Measurements from ENCODE around the gene CHRNA1. TPM values are rescaled to one million over a fixed set of nuclear protein-coding genes. Genes with fewer than 3 reads are reported as not detected.

CHRNA1 gene
- polyA plus RNA-seq (2011; rRNA removed): 0.20 TPM in 1 of 2 replicates, not detected in the other
- 0.15 TPM in 1 of 2 replicates, not detected in the other for polyA minus RNA-seq (2011; rRNA and poly(A)+ RNA removed)

DNA sequence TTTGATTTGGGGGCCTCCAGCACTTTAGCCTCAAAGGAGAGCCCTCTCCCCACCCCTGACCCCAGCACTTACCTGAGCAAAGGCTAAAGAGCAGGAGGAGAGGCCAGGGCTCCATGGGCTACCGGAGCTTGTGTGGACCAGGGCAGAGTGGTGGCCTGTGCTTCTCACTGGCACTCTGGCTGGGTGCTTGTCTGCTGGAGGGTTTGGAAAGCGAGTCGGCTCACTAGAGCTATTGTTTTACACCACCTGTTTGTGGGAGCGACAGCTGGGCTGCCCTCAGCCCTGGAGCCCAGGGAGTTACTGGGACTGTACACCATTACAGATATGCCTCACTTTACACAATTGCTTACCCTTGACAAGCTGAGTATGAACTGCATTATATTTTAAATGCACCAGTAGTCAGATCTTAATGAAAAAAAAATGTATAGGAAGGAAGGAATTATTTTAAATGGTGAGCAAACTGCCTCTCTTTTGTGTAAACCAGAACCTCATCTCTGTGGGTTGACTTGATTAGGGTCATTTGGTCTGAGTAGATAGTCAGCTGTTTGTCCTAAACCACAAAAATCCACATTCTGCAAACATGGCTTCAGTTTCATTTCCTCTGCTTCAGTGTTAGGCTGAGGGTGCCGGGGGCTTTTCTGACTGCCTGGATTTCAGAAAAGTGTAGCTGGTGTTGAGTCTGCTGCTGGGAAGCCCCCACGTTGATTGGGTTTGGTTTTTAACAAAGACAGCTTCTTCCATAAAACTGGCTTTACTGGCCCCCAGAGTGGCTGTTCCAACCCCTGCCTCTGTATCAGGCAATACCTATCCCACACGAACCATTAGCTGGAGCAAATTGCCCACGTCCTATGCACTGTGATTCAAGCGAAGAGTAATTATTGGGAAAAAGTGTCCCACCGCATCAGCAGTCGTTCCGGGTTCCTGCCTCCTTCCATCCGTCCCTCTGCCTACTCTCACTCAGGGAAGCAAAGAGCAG lies at the start of gene CHRNA1:
Gene CHRNA1 (minus strand): TSS at position 193 of the 976 bp plus-strand sequence. CDS start 78 bp downstream, at position 115.
- Histone ChIP-seq H3K27me3 (ENCODE audit: control insufficient read depth, insufficient read depth, low read length) (no peaks in the 10 kb centered on the region), H3K36me3 (ENCODE audit: control insufficient read depth, insufficient read depth, low read length) (no peaks in the 10 kb centered on the region), H3K4me3 (ENCODE audit: low read depth, low read length) (no peak within 1 kb of the TSS)
- DNase-seq (ENCODE audit: low read depth): no peak
- ChIA-PET POLR2A (interaction anchor here (0.6 kb wide), 1 partner anchor 16 kb away, joined by 3 read pairs; no protein-coding TSS in a partner anchor), CTCF (interaction anchor here (0.6 to 6.3 kb wide), 10 partner anchors 8 to 832 kb away, joined by 3 to 40 read pairs (median 4); no protein-coding TSS in a partner anchor)
- TF ChIP-seq, protein P1, sequence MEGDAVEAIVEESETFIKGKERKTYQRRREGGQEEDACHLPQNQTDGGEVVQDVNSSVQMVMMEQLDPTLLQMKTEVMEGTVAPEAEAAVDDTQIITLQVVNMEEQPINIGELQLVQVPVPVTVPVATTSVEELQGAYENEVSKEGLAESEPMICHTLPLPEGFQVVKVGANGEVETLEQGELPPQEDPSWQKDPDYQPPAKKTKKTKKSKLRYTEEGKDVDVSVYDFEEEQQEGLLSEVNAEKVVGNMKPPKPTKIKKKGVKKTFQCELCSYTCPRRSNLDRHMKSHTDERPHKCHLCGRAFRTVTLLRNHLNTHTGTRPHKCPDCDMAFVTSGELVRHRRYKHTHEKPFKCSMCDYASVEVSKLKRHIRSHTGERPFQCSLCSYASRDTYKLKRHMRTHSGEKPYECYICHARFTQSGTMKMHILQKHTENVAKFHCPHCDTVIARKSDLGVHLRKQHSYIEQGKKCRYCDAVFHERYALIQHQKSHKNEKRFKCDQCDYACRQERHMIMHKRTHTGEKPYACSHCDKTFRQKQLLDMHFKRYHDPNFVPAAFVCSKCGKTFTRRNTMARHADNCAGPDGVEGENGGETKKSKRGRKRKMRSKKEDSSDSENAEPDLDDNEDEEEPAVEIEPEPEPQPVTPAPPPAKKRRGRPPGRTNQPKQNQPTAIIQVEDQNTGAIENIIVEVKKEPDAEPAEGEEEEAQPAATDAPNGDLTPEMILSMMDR (IDR thresholded peaks at IDR 0.05; ENCODE audit: insufficient read depth, low read depth, low read length): no peak

DNA sequence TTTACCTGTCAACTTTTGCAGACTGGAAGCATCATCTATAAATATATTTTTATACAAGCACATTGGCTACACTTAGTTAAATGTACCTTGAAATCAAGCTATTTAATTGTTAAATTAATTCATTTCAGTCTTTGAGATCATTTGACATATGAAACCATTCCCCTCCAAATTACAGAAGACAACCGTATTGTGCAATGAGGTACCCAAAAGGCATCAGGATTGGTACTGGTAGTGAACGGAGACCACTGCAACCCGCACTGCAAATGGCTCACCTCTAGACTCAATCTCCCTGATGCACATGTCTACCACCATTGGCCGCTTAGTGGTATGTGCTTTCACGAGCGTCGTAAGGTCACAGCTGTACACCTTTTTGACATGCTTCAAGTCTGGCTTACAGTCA lies 47.8 kb upstream of the CHRNA1 start:
- ChIA-PET POLR2A (no interaction called here), CTCF (interaction anchor here (0.8 to 1.3 kb wide), 4 partner anchors 9 to 41 kb away, joined by 3 to 6 read pairs (median 4); no protein-coding TSS in a partner anchor)
- Histone ChIP-seq H3K4me3 (ENCODE audit: low read depth, low read length) (no peak overlapping the region), H3K36me3 (ENCODE audit: control insufficient read depth, insufficient read depth, low read length) (peaks cover 5% of the 10 kb centered on the region), H3K27me3 (ENCODE audit: control insufficient read depth, insufficient read depth, low read length) (no peaks in the 10 kb centered on the region)
- no peak for DNase-seq (ENCODE audit: low read depth)
- TF ChIP-seq, protein P1 (IDR thresholded peaks at IDR 0.05; ENCODE audit: insufficient read depth, low read depth, low read length): no peak

DNA sequence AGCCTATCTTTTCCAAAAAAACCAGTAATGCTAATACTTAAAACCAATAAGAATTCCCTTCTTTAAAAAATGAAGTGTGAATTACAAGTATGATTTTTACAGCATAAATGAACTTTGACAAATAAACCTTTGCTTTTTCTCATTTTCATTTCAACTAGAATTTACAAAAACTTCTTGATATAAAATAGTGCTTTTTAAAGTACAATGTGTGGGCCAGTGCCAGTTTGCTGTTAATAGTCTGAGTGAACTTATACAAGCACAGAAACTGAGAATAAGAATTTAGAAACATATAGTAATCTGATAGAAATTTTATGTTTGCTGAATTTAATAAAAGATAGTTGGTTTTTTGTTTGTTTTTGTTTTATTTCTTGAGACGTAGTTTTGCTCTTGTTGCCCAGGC lies 43.7 kb upstream of the CHRNA1 start:
- TF ChIP-seq, protein P1 (IDR thresholded peaks at IDR 0.05; ENCODE audit: insufficient read depth, low read depth, low read length): no peak
- Histone ChIP-seq H3K4me3 (ENCODE audit: low read depth, low read length) (no peak overlapping the region), H3K36me3 (ENCODE audit: control insufficient read depth, insufficient read depth, low read length) (peaks cover 5% of the 10 kb centered on the region), H3K27me3 (ENCODE audit: control insufficient read depth, insufficient read depth, low read length) (no peaks in the 10 kb centered on the region)
- CTCF ChIA-PET: interaction anchor here (0.6 to 3.6 kb wide), 2 partner anchors 37 to 59 kb away, joined by 3 to 10 read pairs; no protein-coding TSS in a partner anchor
- no peak for DNase-seq (ENCODE audit: low read depth)
- POLR2A ChIA-PET: no interaction called here

DNA sequence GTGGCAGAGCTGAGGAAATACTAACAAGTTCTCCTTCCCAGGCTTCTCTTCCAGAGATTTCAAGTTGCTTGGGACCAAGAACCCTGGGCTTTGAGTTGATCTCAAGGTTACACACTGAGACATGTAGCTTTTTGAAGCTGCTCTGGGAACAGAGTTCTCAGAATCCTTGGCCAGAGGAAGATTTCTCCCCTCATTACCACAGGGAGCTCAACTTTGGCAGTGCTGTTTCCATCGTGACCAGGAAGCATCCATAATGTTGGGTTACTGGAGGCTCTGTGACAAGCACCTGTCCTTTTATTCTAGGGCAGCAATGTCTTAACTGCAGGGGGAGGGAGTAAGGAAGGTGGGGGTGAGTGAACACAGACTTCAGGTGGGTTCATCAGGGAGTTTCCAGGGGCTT lies 41.5 kb upstream of the CHRNA1 start:
- Histone ChIP-seq H3K27me3 (ENCODE audit: control insufficient read depth, insufficient read depth, low read length) (no peaks in the 10 kb centered on the region), H3K4me3 (ENCODE audit: low read depth, low read length) (no peak overlapping the region), H3K36me3 (ENCODE audit: control insufficient read depth, insufficient read depth, low read length) (peaks cover 2% of the 10 kb centered on the region)
- TF ChIP-seq, protein P1 (IDR thresholded peaks at IDR 0.05; ENCODE audit: insufficient read depth, low read depth, low read length): no peak
- ChIA-PET CTCF (interaction anchor here (0.9 to 2.1 kb wide), 7 partner anchors 9 to 178 kb away, joined by 3 to 6 read pairs (median 4); no protein-coding TSS in a partner anchor), POLR2A (interaction anchor here (0.6 kb wide), 1 partner anchor 97 kb away, joined by 4 read pairs; no protein-coding TSS in a partner anchor)
- no peak for DNase-seq (ENCODE audit: low read depth)

DNA sequence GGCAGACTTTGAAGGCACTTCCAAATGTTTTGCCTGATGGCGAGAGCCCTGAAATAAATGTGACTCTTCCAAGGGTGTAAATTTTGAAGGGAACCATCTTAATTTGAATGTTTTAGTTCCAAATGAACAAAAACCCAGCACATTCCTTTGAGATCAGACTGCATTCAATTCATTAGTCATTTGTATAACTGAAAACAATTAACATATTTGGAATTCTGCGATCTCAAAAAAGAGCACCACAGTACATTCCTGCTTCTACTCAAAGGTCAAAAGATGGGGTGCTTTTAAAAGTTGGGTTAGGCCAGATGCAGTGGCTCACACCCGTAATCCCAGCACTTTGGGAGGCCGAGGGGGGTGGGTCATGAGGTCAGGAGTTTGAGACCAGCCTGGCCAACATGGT lies 38.2 kb upstream of the CHRNA1 start:
- TF ChIP-seq, protein P1 (IDR thresholded peaks at IDR 0.05; ENCODE audit: insufficient read depth, low read depth, low read length): no peak
- Histone ChIP-seq H3K36me3 (ENCODE audit: control insufficient read depth, insufficient read depth, low read length) (no peaks in the 10 kb centered on the region; the same call in none of the 2 replicates), H3K4me3 (ENCODE audit: low read depth, low read length) (no peak overlapping the region), H3K27me3 (ENCODE audit: control insufficient read depth, insufficient read depth, low read length) (no peaks in the 10 kb centered on the region)
- DNase-seq (ENCODE audit: low read depth): peak; percentile 52
- ChIA-PET CTCF (interaction anchor here (1.1 to 1.7 kb wide), 3 partner anchors 9 to 30 kb away, joined by 3 to 5 read pairs (median 3); no protein-coding TSS in a partner anchor), POLR2A (interaction anchor here (1.2 kb wide), 1 partner anchor 14 kb away, joined by 3 read pairs; no protein-coding TSS in a partner anchor)
